Measurements from ENCODE around the gene SLC1A3. TPM values are rescaled to one million over a fixed set of nuclear protein-coding genes. Genes with fewer than 3 reads are reported as not detected.

The SLC1A3 gene
- polyA plus RNA-seq, 1 donor = 4.2 TPM

DNA sequence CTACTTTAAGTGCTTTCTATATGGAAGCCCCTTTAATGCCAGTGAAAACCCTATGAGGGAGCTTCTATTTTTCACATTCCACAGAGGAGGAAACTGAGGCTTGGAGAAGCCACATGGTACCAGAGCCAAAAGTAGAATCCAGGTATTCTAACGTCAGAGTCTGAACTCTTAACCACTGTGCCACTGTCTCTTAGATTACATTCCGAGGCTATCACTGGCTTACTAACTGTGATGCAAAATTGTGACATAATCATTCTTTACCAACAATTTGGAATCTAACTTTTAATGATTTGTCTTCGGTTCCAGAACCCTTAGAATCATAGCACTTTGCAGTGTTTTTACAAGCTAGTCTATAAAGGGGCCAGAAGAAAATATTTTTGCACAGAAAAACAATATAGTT lies 59.2 kb downstream of the SLC1A3 start:
- Histone ChIP-seq H3K4me1 (ENCODE audit: control insufficient read depth, insufficient read depth, low read length) (peaks cover 6% of the 10 kb centered on the region), H3K9me3 (ENCODE audit: control insufficient read depth, low read depth, low read length) (no peaks in the 10 kb centered on the region), H3K4me3 (ENCODE audit: low read length) (no peak overlapping the region), H3K36me3 (ENCODE audit: control insufficient read depth, insufficient read depth, low read length) (no peaks in the 10 kb centered on the region), H3K27ac (ENCODE audit: low read length) (no peak overlapping the region), H3K27me3 (ENCODE audit: control insufficient read depth, insufficient read depth, low read length) (no peaks in the 10 kb centered on the region)
- 90% methylated on average over 2 of the region's 3 CpGs for WGBS (ENCODE audit: insufficient coverage, low lambda C conversion rate)
- DNase-seq = no peak

DNA sequence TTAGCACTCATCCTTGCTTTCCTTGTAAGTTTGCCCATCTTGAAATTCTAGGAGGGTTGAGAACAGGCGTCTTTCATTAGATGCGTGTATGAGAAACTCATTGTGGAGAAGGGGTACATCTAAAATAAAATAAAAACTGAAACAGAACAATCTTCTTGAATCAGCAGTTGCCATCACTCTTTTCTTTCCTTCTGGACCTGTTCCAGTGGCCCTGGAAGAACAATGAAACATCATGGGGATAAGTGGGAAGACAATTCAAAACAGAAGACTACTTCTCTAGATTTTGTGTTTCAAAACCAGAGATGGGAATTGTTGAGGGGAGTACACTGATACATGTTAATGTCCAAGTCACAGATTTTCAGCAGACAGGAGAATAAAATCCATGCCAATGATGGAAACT lies 59.9 kb downstream of the SLC1A3 start:
- Histone ChIP-seq H3K27ac (ENCODE audit: low read length) (no peak overlapping the region), H3K36me3 (ENCODE audit: control insufficient read depth, insufficient read depth, low read length) (no peaks in the 10 kb centered on the region)
- no CpG with 5 or more reads among the region's 2 CpGs for WGBS (ENCODE audit: insufficient coverage, low lambda C conversion rate)

DNA sequence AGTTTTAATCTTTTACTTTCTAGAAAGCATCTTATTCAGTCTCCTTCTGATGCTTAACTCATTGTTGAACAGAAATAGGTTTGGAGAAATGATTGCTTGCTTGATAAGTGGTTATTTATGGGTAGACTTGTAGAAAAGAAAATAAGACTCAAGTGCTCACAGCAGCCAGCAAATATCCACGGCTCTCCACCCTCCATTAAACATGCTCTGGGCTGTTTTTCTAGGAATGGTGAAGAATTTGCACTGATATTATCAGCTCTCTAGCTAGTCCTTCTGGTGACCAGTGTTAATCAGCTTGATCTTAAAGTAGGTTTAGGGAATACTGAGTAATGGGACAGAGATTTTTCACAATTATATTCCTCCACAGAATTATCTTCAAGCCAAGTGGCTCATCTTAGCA lies 60.6 kb downstream of the SLC1A3 start:
- Histone ChIP-seq H3K27ac (ENCODE audit: low read length) (no peak overlapping the region), H3K9me3 (ENCODE audit: control insufficient read depth, low read depth, low read length) (no peaks in the 10 kb centered on the region), H3K4me3 (ENCODE audit: low read length) (no peak overlapping the region), H3K4me1 (ENCODE audit: control insufficient read depth, insufficient read depth, low read length) (peaks cover 3% of the 10 kb centered on the region), H3K27me3 (ENCODE audit: control insufficient read depth, insufficient read depth, low read length) (no peaks in the 10 kb centered on the region), H3K36me3 (ENCODE audit: control insufficient read depth, insufficient read depth, low read length) (no peaks in the 10 kb centered on the region)
- DNase-seq = no peak
- WGBS (ENCODE audit: insufficient coverage, low lambda C conversion rate) = no CpG with 5 or more reads among the region's 1 CpG

More for the DNA sequence above, 59.9 kb downstream of the SLC1A3 start:
- H3K27me3 ChIP-seq (ENCODE audit: control insufficient read depth, insufficient read depth, low read length) = no peaks in the 10 kb centered on the region
- H3K4me3 ChIP-seq (ENCODE audit: low read length) = no peak overlapping the region
- H3K4me1 ChIP-seq (ENCODE audit: control insufficient read depth, insufficient read depth, low read length) = peaks cover 3% of the 10 kb centered on the region
- no peaks in the 10 kb centered on the region for H3K9me3 ChIP-seq (ENCODE audit: control insufficient read depth, low read depth, low read length)
- no peak for DNase-seq

DNA sequence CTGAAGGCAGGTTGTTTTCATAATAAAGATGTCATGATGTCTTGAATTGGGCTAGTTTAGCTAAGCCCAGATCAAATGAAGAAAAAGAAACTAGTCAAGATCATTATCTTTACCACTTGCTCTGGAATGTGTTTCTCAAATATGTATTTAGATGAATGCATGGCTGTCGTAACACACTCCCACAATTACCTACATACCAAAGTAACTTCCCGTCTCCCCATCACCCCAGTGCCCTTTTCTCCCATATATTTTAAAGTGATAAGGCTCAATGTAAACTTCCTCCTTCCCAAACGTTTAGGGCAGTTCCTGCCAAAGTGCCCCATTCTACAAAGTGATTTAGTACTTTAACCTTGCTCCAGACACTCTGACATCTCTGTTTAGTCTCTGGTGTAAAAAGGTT lies 61.4 kb downstream of the SLC1A3 start:
- H3K36me3 ChIP-seq (ENCODE audit: control insufficient read depth, insufficient read depth, low read length) = no peaks in the 10 kb centered on the region
- H3K27ac ChIP-seq (ENCODE audit: low read length) = no peak overlapping the region
- WGBS (ENCODE audit: insufficient coverage, low lambda C conversion rate) = 0% methylated on average over 2 of the region's 3 CpGs
- no peaks in the 10 kb centered on the region for H3K27me3 ChIP-seq (ENCODE audit: control insufficient read depth, insufficient read depth, low read length)
- no peak overlapping the region for H3K4me3 ChIP-seq (ENCODE audit: low read length)
- no peaks in the 10 kb centered on the region for H3K9me3 ChIP-seq (ENCODE audit: control insufficient read depth, low read depth, low read length)
- peaks cover 3% of the 10 kb centered on the region for H3K4me1 ChIP-seq (ENCODE audit: control insufficient read depth, insufficient read depth, low read length)
- no peak for DNase-seq

DNA sequence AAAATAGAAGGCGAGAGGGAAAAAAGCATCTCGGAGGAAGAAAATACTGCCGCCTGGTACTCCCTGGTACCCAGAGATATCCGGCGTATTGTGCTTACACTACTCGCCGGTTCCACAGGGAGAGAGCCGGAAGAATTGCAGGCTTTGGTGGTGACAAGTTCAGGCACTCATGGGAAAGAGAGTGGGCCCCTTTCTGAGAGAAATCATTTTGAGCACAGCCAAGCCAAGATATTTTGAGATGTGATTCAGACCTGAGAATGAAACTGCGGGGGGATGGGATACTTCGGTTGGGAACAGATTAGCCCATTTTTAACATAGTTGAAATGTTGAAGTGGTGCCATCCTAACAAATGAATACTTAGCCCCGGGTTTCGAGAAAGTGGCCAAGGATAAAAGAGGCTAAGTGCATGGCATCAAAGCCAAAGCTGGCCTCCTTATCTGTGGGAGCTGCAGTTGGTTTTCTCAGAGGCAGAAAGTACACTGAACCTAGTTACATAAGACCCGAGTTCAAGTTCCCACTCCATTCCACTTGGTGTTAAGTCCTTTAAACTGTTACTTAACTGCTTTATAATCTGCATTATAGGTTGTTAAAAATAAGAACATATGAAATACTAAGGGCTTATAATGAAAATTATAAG lies 62.7 kb downstream of the SLC1A3 start:
- no peak for DNase-seq
- Histone ChIP-seq H3K4me1 (ENCODE audit: control insufficient read depth, insufficient read depth, low read length) (peaks cover 3% of the 10 kb centered on the region), H3K9me3 (ENCODE audit: control insufficient read depth, low read depth, low read length) (no peaks in the 10 kb centered on the region), H3K4me3 (ENCODE audit: low read length) (no peak overlapping the region), H3K27ac (ENCODE audit: low read length) (no peak overlapping the region), H3K36me3 (ENCODE audit: control insufficient read depth, insufficient read depth, low read length) (no peaks in the 10 kb centered on the region), H3K27me3 (ENCODE audit: control insufficient read depth, insufficient read depth, low read length) (no peaks in the 10 kb centered on the region)
- no CpG with 5 or more reads among the region's 13 CpGs for WGBS (ENCODE audit: insufficient coverage, low lambda C conversion rate)

DNA sequence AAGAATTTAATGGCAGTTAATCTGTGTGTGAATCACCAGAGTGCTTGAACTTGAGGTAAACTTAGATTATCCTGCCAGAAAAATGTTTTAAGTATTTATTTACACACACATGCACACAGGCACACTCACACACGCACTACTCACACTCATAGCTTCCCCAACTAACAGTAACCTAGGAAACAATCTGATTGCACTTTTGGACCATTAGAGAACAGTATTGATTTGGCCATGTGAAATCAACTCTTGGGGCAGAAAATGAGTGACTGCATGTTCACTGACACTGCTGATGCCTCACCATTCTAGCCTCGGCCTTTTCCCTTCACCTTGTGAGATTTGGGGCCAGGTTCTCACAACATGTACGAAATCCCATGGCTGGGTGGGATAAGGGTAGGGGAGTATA lies 64.1 kb downstream of the SLC1A3 start:
- Histone ChIP-seq H3K36me3 (ENCODE audit: control insufficient read depth, insufficient read depth, low read length) (no peaks in the 10 kb centered on the region), H3K9me3 (ENCODE audit: control insufficient read depth, low read depth, low read length) (no peaks in the 10 kb centered on the region)

DNA sequence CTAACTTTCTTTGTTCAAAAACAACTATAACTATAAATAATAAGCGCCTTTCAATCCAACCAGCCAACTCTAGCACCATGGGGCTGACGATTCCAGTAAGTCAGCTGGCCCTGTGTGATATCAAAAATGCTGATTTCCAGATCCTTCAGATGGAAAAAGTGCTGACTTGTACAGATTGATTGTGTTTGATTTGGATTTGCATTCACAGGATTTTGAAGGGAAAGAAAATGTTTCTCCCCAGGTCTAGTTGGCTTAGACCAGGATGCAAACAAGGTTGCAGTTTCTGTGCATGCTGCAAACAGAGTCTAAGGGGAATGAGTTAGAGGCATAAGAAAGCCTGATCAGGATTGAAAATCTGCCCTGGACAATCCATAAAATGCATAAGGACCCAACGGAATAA lies 68.9 kb downstream of the SLC1A3 start:
- Histone ChIP-seq H3K4me1 (ENCODE audit: control insufficient read depth, insufficient read depth, low read length) (no peaks in the 10 kb centered on the region), H3K27ac (ENCODE audit: low read length) (no peak overlapping the region), H3K36me3 (ENCODE audit: control insufficient read depth, insufficient read depth, low read length) (no peaks in the 10 kb centered on the region), H3K9me3 (ENCODE audit: control insufficient read depth, low read depth, low read length) (no peaks in the 10 kb centered on the region), H3K4me3 (ENCODE audit: low read length) (no peak overlapping the region), H3K27me3 (ENCODE audit: control insufficient read depth, insufficient read depth, low read length) (no peaks in the 10 kb centered on the region)
- DNase-seq = no peak
- WGBS (ENCODE audit: insufficient coverage, low lambda C conversion rate) = no CpG with 5 or more reads among the region's 3 CpGs

More for the DNA sequence above, 64.1 kb downstream of the SLC1A3 start:
- H3K4me1 ChIP-seq (ENCODE audit: control insufficient read depth, insufficient read depth, low read length) = peaks cover 3% of the 10 kb centered on the region
- H3K27ac ChIP-seq (ENCODE audit: low read length) = no peak overlapping the region
- H3K27me3 ChIP-seq (ENCODE audit: control insufficient read depth, insufficient read depth, low read length) = no peaks in the 10 kb centered on the region
- no peak overlapping the region for H3K4me3 ChIP-seq (ENCODE audit: low read length)
- no peak for DNase-seq
- no CpG with 5 or more reads among the region's 3 CpGs for WGBS (ENCODE audit: insufficient coverage, low lambda C conversion rate)

DNA sequence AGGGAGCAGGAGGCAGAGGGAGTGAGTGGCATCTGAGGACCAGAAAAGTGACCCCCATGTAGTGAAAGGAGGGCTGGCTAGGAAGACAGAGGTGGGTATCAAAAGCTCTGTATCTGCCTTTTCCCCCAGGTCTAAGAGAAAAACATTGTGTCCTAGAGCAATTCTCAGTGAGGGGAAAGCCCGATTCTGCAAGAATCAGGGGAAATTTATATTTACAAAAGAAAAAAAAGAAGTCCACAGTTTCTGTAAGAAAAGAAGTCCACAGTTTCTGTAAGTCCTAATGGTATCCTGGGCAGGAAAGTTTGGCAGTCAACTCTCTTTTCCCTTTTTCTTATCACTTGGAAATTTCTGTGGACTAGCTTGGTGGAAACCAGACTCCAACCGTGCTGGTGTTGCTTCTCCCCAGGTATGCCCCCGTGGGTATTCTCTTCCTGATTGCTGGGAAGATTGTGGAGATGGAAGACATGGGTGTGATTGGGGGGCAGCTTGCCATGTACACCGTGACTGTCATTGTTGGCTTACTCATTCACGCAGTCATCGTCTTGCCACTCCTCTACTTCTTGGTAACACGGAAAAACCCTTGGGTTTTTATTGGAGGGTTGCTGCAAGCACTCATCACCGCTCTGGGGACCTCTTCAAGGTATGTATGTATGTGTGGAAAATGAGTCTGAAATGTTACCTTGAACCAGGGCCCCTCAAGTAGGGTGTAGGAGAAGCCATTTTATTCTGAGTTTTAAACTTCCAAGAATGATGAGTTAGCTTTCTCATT lies 73.0 kb downstream of the SLC1A3 start:
- H3K27ac ChIP-seq (ENCODE audit: low read length) = no peak overlapping the region
- H3K4me1 ChIP-seq (ENCODE audit: control insufficient read depth, insufficient read depth, low read length) = no peaks in the 10 kb centered on the region
- H3K9me3 ChIP-seq (ENCODE audit: control insufficient read depth, low read depth, low read length) = no peaks in the 10 kb centered on the region
- H3K36me3 ChIP-seq (ENCODE audit: control insufficient read depth, insufficient read depth, low read length) = no peaks in the 10 kb centered on the region
- WGBS (ENCODE audit: insufficient coverage, low lambda C conversion rate) = no CpG with 5 or more reads among the region's 8 CpGs
- DNase-seq = no peak
- H3K27me3 ChIP-seq (ENCODE audit: control insufficient read depth, insufficient read depth, low read length) = no peaks in the 10 kb centered on the region
- H3K4me3 ChIP-seq (ENCODE audit: low read length) = no peak overlapping the region

DNA sequence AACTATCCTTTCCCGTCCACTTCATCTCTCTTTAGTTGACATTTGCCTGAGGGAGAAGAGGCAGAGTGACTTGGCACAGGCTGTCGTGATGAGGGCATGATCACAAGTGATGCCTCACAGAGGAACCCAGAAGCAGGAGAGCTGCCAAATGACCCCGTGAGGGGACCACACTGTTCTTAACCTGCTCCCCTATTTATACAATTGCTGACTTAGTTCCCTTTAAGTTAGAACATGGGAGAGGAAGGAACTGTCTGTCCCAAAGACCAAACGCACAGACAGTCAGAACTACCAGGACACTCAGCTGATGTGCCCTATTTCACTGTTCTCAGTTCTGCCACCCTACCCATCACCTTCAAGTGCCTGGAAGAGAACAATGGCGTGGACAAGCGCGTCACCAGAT lies 73.7 kb downstream of the SLC1A3 start:
- Histone ChIP-seq H3K9me3 (ENCODE audit: control insufficient read depth, low read depth, low read length) (no peaks in the 10 kb centered on the region), H3K4me1 (ENCODE audit: control insufficient read depth, insufficient read depth, low read length) (no peaks in the 10 kb centered on the region), H3K36me3 (ENCODE audit: control insufficient read depth, insufficient read depth, low read length) (no peaks in the 10 kb centered on the region), H3K27me3 (ENCODE audit: control insufficient read depth, insufficient read depth, low read length) (no peaks in the 10 kb centered on the region), H3K27ac (ENCODE audit: low read length) (no peak overlapping the region), H3K4me3 (ENCODE audit: low read length) (no peak overlapping the region)
- no CpG with 5 or more reads among the region's 7 CpGs for WGBS (ENCODE audit: insufficient coverage, low lambda C conversion rate)
- no peak for DNase-seq

DNA sequence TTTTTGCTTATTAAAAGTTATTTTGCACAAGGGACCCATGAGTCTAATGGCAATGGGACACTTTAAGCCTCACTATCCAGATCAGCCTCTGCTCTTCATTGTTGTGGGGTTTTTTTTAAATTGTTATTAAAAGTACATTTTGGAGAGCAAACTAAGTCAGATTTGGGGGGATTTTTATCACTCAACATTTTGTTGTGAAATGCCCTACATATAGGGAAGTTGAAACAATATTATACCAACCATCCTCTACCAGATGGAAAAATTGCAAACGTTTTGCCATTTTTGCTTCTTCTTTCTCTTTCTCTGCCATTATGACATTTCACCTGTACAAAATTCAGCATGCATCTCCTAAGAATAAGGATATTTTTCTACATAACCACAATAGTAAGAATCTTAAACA lies 75.3 kb downstream of the SLC1A3 start:
- no peak for DNase-seq
- no peaks in the 10 kb centered on the region for H3K36me3 ChIP-seq (ENCODE audit: control insufficient read depth, insufficient read depth, low read length)
- no peak overlapping the region for H3K27ac ChIP-seq (ENCODE audit: low read length)
- no peak overlapping the region for H3K4me3 ChIP-seq (ENCODE audit: low read length)
- no peaks in the 10 kb centered on the region for H3K27me3 ChIP-seq (ENCODE audit: control insufficient read depth, insufficient read depth, low read length)
- H3K4me1 ChIP-seq (ENCODE audit: control insufficient read depth, insufficient read depth, low read length) = no peaks in the 10 kb centered on the region
- 80% methylated on average over 1 of the region's 1 CpG for WGBS (ENCODE audit: insufficient coverage, low lambda C conversion rate)
- no peaks in the 10 kb centered on the region for H3K9me3 ChIP-seq (ENCODE audit: control insufficient read depth, low read depth, low read length)

DNA sequence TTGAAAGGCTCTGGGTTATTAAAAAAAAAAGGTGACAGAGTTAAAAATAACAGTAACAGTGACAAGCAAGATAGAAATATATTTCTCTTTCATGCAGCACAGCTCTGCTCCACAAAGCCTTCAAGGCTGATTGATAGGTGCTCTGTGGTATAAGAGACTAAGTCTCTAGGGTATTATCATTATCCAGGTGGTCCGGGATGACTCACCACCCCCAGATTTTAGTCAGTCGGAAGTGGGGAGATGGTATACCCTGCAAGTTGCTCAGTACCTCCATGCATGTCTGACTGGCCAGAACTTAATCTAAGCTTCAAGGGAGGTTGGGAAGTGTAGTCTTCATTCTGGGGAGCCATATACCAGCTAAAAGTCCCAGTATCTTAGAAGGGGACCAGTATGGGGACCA lies 76.1 kb downstream of the SLC1A3 start:
- DNase-seq = no peak
- no peaks in the 10 kb centered on the region for H3K4me1 ChIP-seq (ENCODE audit: control insufficient read depth, insufficient read depth, low read length)
- H3K36me3 ChIP-seq (ENCODE audit: control insufficient read depth, insufficient read depth, low read length) = no peaks in the 10 kb centered on the region
- no peaks in the 10 kb centered on the region for H3K9me3 ChIP-seq (ENCODE audit: control insufficient read depth, low read depth, low read length)
- H3K4me3 ChIP-seq (ENCODE audit: low read length) = no peak overlapping the region
- no peak overlapping the region for H3K27ac ChIP-seq (ENCODE audit: low read length)
- no CpG with 5 or more reads among the region's 2 CpGs for WGBS (ENCODE audit: insufficient coverage, low lambda C conversion rate)
- no peaks in the 10 kb centered on the region for H3K27me3 ChIP-seq (ENCODE audit: control insufficient read depth, insufficient read depth, low read length)

All from large intestine (tissue), 3 donors.